ENCODE measurements around the gene NUP62. TPM values are rescaled to one million over a fixed set of nuclear protein-coding genes. Genes with fewer than 3 reads are reported as not detected.
"Not testable (repeated sequence)": the region's sequence is repeated elsewhere in the genome, so short reads cannot be mapped to it uniquely, and the experiment has no call there.

Gene NUP62
- total and polyA plus RNA-seq, 10 donors = 17.3 to 60.9 (median 46.1) TPM

DNA sequence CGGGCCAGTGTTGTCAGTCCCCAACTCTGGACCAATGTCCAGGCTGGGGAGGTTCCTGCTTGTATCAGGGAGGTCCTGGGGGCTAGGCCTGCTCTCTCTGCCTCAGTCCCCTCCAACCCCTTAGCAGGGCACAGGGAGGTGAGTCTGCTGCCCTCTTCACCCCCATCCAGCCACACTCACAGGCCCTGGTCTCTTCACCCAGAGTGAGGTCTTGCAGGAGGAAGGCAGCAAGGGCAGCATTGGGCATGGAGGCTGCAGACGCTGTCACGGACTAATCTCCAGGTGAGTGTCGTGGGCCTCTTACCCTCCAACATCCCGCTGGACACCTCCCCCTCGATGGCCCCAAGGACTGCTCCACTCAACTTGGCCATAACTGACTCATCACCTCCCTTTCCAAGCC, 43.5 kb upstream of the NUP62 start:
- no peak for DNase-seq
- no peak overlapping the region for H3K4me3 ChIP-seq
- H3K4me1 ChIP-seq = peaks cover 0 to 32% (median 3%) of the 10 kb centered on the region in 6 donors
- no peaks in the 10 kb centered on the region for H3K9me3 ChIP-seq
- 85 to 95% (median 93%) methylated on average over 5 to 6 of the region's 6 CpGs for WGBS, 5 donors
- TF ChIP-seq, protein P1, sequence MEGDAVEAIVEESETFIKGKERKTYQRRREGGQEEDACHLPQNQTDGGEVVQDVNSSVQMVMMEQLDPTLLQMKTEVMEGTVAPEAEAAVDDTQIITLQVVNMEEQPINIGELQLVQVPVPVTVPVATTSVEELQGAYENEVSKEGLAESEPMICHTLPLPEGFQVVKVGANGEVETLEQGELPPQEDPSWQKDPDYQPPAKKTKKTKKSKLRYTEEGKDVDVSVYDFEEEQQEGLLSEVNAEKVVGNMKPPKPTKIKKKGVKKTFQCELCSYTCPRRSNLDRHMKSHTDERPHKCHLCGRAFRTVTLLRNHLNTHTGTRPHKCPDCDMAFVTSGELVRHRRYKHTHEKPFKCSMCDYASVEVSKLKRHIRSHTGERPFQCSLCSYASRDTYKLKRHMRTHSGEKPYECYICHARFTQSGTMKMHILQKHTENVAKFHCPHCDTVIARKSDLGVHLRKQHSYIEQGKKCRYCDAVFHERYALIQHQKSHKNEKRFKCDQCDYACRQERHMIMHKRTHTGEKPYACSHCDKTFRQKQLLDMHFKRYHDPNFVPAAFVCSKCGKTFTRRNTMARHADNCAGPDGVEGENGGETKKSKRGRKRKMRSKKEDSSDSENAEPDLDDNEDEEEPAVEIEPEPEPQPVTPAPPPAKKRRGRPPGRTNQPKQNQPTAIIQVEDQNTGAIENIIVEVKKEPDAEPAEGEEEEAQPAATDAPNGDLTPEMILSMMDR (IDR thresholded peaks at IDR 0.05 in 8 of 11, conservative IDR thresholded peaks at IDR 0.05 in 3 of 11) = no peak
- no peak for TF ChIP-seq POLR2A (IDR thresholded peaks at IDR 0.05)
- peak in 1 of 3 donors; percentile 37 for TF ChIP-seq POLR2AphosphoS5 (IDR thresholded peaks at IDR 0.05)
- intact Hi-C loops (cut with DNase I; ENCODE audit: low total_unique reads) = no loop called here
- H3K36me3 ChIP-seq = peaks cover 0 to 54% (median 22%) of the 10 kb centered on the region in 6 donors
- peaks cover 0 to 15% (median 0%) of the 10 kb centered on the region in 7 donors for H3K27me3 ChIP-seq (replicated peaks in 1 of 7)
- no peak overlapping the region for H3K27ac ChIP-seq

DNA sequence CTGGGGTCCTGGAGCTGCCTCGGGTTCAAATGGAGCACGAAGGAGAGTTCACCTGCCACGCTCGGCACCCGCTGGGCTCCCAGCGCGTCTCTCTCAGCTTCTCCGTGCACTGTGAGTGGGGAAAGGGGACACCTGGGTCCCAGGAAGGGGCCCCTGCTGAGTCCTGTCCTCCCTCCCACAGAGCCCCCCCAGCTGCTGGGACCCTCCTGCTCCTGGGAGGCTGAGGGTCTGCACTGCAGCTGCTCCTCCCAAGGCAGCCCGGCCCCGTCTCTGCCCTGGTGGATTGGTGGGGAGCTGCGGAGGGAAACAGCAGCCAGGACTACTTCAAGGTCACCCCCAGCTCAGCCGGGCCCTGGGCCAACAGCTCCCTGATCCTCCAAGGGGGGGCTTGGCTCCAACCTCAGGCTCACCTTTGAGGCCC, 42.7 kb upstream of the NUP62 start:
- H3K27me3 ChIP-seq (replicated peaks in 1 of 7) = peaks cover 0 to 16% (median 0%) of the 10 kb centered on the region in 7 donors
- H3K36me3 ChIP-seq = peaks cover 0 to 46% (median 14%) of the 10 kb centered on the region in 6 donors
- no peak for DNase-seq
- H3K27ac ChIP-seq = no peak overlapping the region
- H3K9me3 ChIP-seq = no peaks in the 10 kb centered on the region
- no peak overlapping the region for H3K4me3 ChIP-seq
- 57 to 85% (median 76%) methylated on average over 1 to 12 of the region's 12 CpGs for WGBS, 5 donors
- H3K4me1 ChIP-seq = peaks cover 0 to 36% (median 3%) of the 10 kb centered on the region in 6 donors
- intact Hi-C loops (cut with DNase I; ENCODE audit: low total_unique reads) = no loop called here
- TF ChIP-seq POLR2AphosphoS5 (IDR thresholded peaks at IDR 0.05) (peak in 1 of 3 donors; percentile 34), POLR2A (IDR thresholded peaks at IDR 0.05) (no peak)

DNA sequence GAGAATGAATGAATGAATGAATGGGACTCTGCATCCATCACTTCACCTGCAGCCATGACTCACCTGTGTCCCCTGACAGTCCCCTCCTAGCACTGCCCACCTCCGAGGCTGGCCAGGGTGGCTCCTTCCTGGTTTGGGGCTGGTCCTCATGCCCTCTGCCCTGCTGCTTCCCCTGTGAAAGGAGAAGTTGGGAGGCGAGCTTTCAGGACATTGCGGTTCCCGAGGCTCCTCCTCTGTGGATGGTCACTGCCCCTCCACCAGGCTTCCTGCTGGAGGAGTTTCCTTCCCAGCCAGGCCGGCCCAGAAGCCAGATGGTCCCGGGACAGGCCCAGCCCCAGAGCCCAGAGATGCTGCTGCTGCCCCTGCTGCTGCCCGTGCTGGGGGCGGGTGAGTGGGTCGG, 40.1 kb upstream of the NUP62 start:
- Histone ChIP-seq H3K27ac (peak overlapping the region in 2 of 8 donors; percentile 70 to 78), H3K27me3 (replicated peaks in 1 of 7) (peaks cover 0 to 16% (median 0%) of the 10 kb centered on the region in 7 donors), H3K36me3 (peaks cover 0 to 22% (median 0%) of the 10 kb centered on the region in 6 donors), H3K4me3 (peak overlapping the region in 1 of 8 donors; percentile 57), H3K4me1 (peaks cover 0 to 46% (median 6%) of the 10 kb centered on the region in 6 donors)
- WGBS, 5 donors = 0 to 4% (median 0%) methylated on average over 1 to 4 of the region's 9 CpGs
- DNase-seq; intact Hi-C loops (cut with DNase I; ENCODE audit: low total_unique reads); H3K9me3 ChIP-seq: not testable (repeated sequence)

DNA sequence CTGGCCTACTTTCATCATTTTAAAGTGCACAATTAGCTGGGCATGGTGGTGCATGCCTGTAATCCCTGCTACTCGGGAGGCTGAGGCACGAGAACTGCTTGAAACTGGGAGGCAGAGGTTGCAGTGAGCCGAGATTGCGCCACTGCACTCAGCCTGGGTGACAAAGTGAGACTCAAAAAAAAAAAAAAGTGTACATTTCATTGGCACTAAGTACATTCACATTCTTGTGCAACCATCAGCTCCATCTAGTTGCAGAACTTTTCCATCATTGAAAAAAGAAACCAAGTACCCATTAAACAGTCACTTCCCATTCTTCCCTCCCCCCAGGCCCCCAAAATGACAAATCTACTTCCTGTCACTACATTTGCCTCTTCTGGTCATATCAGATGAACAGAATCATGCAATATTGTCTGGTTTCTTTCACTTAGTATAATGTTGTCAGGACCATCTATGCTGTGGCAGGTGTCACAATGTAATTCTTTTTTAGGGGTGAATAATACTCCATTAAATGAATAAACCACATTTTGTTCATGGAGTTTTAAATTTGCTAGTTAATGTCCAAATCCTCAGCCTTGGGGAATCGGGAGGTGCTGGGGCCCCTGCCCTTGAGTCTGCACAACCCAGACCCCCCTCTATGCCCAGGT, 39.1 kb upstream of the NUP62 start:
- H3K27ac ChIP-seq = peak overlapping the region in 3 of 8 donors; percentile 57 to 78 (median 70)
- intact Hi-C loops (cut with DNase I; ENCODE audit: low total_unique reads) = no loop called here

DNA sequence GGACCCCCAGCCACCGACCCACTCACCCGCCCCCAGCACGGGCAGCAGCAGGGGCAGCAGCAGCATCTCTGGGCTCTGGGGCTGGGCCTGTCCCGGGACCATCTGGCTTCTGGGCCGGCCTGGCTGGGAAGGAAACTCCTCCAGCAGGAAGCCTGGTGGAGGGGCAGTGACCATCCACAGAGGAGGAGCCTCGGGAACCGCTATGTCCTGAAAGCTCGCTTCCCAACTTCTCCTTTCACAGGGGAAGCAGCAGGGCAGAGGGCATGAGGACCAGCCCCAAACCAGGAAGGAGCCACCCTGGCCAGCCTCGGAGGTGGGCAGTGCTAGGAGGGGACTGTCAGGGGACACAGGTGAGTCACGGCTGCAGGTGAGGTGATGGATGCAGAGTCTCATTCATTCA, 31.7 kb upstream of the NUP62 start, which contains the start of gene SIGLEC11:
Gene SIGLEC11 (minus strand): TSS at position 193 of the 400 bp plus-strand sequence. CDS start 91 bp downstream, at position 102.
- WGBS, 5 donors = 14 to 58% (median 31%) methylated on average over 2 to 5 of the region's 10 CpGs
- Histone ChIP-seq H3K4me1 (peaks cover 5 to 47% (median 17%) of the 10 kb centered on the region in 6 donors), H3K4me3 (peak within 1 kb of the TSS in 5 of 8 donors; percentile 16 to 58 (median 35)), H3K27ac (peak within 1 kb of the TSS in 5 of 8 donors; percentile 15 to 53 (median 36))
- intact Hi-C loops (cut with DNase I; ENCODE audit: low total_unique reads); H3K36me3 ChIP-seq; H3K27me3 ChIP-seq (replicated peaks in 1 of 7); H3K9me3 ChIP-seq: not testable (repeated sequence)
- peak in 1 of 3 donors; percentile 48 for TF ChIP-seq POLR2AphosphoS5 (IDR thresholded peaks at IDR 0.05)
- peak; percentile 47 for DNase-seq

More for the DNA sequence above, 39.1 kb upstream of the NUP62 start:
- Histone ChIP-seq H3K4me1 (peaks cover 0 to 39% (median 6%) of the 10 kb centered on the region in 6 donors), H3K9me3 (no peaks in the 10 kb centered on the region), H3K36me3 (peaks cover 0 to 13% (median 0%) of the 10 kb centered on the region in 6 donors), H3K4me3 (no peak overlapping the region), H3K27me3 (replicated peaks in 1 of 7) (peaks cover 0 to 16% (median 0%) of the 10 kb centered on the region in 7 donors)
- TF ChIP-seq, protein P1 (IDR thresholded peaks at IDR 0.05 in 8 of 11, conservative IDR thresholded peaks at IDR 0.05 in 3 of 11) = no peak
- TF ChIP-seq POLR2A (IDR thresholded peaks at IDR 0.05) = no peak
- no peak for TF ChIP-seq POLR2AphosphoS5 (IDR thresholded peaks at IDR 0.05)
- DNase-seq = peak; percentile 13
- 52 to 84% (median 67%) methylated on average over 5 of the region's 5 CpGs for WGBS, 5 donors

DNA sequence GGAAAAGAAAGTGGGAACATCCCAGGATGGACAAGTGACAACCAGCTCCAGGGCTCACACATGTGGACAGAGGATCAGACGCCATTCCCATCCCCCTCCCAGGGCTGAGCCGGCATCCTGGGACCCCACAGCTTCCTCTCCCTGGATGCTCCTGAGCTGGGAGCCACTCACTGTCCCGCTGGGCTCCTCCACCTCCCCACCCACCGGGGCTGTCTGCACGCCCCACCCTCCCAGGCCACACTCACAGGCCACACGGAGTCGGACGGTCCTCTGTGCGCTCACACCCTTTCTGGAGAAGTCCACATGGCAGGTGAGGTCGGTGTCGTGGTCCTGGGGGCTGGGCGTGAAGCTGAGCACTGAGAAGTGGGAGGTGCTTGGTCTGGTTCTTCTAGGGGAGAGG, 30.6 kb upstream of the NUP62 start:
- Histone ChIP-seq H3K4me1 (peaks cover under 1 to 49% (median 25%) of the 10 kb centered on the region in 6 donors), H3K4me3 (peak overlapping the region in 4 of 8 donors; percentile 24 to 58 (median 38))
- H3K36me3 ChIP-seq; H3K9me3 ChIP-seq; H3K27ac ChIP-seq; H3K27me3 ChIP-seq (replicated peaks in 1 of 7); intact Hi-C loops (cut with DNase I; ENCODE audit: low total_unique reads): not testable (repeated sequence)
- 24% methylated on average over 2 of the region's 12 CpGs; no CpG with 5 or more reads in 4 of the 5 donors for WGBS, 5 donors
- peak; percentile 41 for DNase-seq

DNA sequence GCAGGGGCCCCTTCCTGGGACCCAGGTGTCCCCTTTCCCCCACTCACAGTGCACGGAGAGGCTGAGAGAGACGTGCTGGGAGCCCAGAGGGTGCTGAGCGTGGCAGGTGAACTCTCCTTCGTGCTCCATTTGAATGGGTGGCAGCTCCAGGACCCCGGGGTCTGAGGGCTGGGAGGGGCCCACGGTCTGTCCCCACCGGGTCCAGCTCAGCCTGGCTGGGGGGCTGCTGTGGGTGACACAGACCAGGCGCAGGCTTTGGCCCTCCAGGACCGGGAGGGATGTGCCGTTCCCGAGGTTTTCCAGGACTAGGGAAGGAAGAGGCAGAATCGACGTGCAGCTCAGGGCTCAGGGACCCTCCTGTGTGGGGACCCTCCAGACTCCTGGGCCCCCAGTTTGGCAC, 29.3 kb upstream of the NUP62 start:
- H3K36me3 ChIP-seq; H3K27me3 ChIP-seq (replicated peaks in 1 of 7); intact Hi-C loops (cut with DNase I; ENCODE audit: low total_unique reads); DNase-seq; H3K9me3 ChIP-seq: not testable (repeated sequence)
- Histone ChIP-seq H3K27ac (peak overlapping the region; percentile 35 to 87 (median 74)), H3K4me3 (peak overlapping the region in 6 of 8 donors; percentile 15 to 56 (median 30)), H3K4me1 (peaks cover 13 to 62% (median 37%) of the 10 kb centered on the region in 6 donors)
- 60 to 88% (median 64%) methylated on average over 5 to 13 of the region's 13 CpGs for WGBS, 5 donors

DNA sequence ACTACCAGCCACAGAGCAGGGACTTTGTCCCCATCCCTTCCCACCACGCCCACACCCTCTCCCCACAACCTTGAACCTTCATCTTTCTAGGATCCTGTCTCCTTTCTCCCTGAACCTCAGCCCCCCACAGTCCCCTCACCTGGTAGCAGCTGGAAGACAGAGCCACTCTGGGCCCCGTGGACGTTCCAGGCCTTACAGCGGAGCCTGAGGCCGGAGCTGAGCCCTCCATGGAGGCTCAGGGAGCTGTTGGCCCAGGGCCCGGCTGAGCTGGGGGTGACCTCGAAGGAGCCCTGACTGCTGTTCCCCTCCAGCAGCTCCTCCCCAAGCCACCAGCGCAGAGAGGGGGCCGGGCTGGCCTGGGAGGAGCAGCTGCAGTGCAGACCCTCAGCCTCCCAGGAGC, 28.8 kb upstream of the NUP62 start:
- Histone ChIP-seq H3K4me3 (peak overlapping the region in 7 of 8 donors; percentile 15 to 56 (median 30)), H3K27ac (peak overlapping the region; percentile 35 to 87 (median 74)), H3K4me1 (peaks cover 18 to 67% (median 41%) of the 10 kb centered on the region in 6 donors)
- H3K36me3 ChIP-seq; H3K27me3 ChIP-seq (replicated peaks in 1 of 7); intact Hi-C loops (cut with DNase I; ENCODE audit: low total_unique reads); H3K9me3 ChIP-seq: not testable (repeated sequence)
- DNase-seq = peak; percentile 47
- WGBS, 5 donors = 35 to 73% (median 54%) methylated on average over 4 to 9 of the region's 9 CpGs

All from spleen (tissue), 11 donors.